SIG-M5 treated with dmso at 0.1 percent for 504 hours (cell line): ENCODE measurements around the gene B4GALNT3.
"Not testable (repeated sequence)": the region's sequence is repeated elsewhere in the genome, so short reads cannot be mapped to it uniquely, and the experiment has no call there.

Experiments used
- DNase-seq: peaks from one replicate; lab custom pipeline; 2025; ENCODE audit not compliant: unreplicated experiment; lab: John Stamatoyannopoulos, UW

B4GALNT3 gene

DNA sequence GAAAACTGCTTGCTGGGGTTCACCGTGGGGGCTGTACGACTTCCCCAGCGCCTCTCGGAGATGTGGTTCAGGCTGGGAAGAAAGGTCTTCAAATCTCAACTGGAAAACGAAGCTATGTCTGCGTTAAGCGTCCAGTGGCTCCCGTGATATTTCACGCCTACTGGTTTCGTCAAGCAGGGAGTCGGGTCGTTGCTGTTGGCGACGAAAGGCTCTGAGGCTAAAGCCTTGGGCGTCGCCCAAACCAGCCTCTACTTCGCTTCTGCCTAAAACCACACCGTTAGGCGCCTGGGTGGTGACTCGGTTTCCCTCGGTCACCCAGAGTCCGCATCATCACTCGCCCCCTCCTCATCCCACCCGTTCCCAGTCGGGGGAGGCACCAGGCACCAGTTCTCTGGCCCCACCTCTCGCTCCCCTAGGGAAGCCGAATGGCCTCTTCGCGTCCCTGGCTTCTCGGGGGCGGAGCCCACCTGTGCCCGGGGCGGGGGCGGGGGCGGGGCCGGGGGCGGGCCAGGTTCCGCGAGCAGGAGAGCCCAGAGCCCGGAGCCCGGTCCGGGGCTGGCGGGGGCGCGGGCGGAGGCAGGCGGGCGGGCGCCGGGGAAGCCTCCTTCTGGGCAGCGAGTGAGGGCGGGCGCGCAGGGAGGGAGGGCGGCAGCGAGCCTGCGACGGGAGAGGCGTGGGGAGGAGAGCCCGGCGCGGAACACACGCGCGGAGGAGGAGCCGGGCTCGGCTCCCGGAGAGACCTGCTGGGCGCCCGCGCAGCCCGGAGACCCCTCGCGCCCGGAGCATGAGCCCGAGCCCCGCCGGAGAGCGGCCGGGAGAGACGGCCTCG is at the start of gene B4GALNT3:
TSS of gene B4GALNT3 (plus strand) at position 510 of the 829 bp plus-strand sequence. CDS start 438 bp downstream, outside the sequence.
- DNase-seq: peak; percentile 32

DNA sequence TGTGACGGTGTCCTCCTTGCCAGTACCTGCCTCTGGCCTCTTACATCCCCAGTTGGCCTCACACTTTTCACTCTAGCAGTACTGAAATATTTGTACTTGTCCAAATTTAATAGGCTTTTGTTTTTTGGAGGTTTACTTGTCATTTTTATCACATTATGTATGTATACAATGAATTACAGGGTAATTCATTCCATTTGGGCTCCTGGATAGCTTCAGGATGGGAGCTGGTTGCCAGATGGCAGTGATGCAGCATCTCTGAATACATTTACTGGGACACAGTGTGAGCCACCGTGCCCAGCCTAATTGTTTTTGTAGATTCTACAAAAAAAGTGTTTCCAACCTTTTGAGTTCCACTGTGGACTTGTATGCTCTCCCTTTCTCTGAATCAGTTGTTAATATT is 44.9 kb upstream of the B4GALNT3 start:
- DNase-seq: no peak

DNA sequence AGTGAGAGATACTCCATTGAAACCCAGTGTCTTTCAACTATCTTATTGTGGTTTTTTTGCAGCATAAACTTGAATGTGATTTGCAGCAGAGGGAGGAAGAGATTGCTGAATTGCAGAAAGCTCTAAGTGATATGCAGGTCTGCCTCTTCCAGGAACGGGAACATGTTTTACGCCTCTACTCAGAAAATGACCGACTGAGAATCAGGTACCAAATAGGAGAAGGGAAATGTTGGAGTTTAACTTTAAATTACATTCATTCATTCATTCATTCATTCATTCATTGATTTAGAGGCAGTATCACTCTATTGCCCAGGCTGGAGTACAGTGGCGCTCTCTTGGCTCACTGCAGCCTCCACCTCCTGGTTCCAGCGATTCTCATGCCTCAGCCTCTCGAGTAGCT is 41.3 kb upstream of the B4GALNT3 start:
- no peak for DNase-seq

DNA sequence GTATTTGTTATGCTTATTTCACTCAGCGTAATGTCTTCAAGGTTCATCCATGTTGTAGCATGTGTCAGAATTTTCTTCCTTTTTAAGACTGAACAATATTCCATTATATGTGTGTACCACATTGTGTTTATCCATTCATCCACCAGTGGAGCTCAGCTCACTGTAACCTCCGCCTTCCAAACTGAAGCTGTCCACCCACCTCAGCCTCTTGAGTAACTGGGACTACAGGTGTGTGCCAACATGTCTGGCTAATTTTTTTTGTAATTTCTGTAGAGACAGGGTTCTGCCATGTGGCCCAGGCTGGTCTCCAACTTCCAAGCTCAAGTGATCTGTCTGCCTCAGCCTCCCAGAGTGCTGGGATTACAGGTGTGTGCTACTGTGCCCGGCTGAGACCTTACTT is 37.2 kb upstream of the B4GALNT3 start:
- DNase-seq: no peak

DNA sequence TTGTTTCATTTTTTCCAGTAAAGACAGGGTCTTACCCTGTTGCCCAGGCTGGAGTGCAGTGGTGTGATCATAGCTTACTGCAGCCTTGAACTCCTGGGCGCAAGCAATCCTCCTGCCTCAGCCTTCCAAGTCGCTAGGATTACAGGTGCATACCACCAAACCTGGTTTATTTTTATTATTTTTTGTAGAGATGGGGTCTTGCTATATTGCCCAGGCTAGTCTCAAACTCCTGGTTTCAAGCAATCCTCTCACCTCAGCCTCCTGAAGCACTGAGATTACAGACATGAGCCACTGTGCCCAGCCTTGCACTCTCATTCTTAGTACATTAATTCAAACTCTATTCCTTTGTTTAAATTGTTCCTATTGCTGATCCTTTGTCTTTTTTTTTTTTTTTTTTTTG is 24.0 kb upstream of the B4GALNT3 start:
- not testable (repeated sequence) for DNase-seq

DNA sequence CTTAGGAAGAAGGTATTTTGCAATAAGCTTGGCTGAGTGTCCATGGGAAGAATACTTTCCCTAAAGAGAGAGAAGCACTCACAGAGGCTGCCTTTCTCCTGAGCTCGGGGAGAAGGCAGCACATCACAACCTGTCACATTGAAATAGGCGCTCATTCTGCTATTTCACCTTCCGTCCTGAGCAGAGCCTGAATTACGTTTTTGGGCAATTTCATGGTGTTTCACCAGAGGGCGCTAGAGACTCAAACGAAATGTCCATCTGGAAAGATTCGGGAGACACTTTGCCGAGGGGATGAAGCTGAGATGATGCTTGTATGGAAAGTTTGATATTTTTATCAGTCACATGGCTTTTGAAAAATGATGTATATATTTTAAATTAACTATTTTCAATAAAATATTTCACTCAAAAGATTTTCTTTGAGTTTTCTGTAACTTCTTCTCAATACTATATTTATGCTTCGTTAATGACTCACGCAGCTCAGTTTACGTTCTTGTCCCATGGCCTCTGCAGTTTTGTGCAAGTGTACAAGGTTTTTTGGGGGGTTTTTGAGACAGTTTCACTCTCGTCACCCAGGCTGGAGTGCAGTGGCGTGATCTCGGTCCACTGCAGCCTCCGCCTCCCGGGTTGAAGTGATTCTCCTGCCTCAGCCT is 17.4 kb upstream of the B4GALNT3 start:
- peak; percentile 30 for DNase-seq

DNA sequence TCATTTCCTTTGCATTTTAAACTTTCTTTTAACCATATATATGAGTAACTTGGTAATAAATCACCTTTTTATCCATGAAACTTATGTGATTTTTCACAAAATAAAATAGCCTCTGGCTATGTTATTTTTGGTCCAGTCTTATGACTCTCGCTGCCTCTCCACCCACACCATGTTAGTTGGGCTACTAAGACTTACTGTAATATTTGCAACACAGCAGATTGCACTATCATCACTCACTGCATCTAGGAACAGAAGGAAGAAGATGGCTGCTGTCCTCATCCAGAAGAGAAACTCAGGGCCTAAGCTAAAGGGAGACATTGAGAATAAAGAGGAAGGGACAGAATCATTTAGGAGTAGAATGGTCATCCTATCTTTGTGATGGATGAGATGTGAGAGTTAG is 12.6 kb upstream of the B4GALNT3 start:
- DNase-seq: no peak

DNA sequence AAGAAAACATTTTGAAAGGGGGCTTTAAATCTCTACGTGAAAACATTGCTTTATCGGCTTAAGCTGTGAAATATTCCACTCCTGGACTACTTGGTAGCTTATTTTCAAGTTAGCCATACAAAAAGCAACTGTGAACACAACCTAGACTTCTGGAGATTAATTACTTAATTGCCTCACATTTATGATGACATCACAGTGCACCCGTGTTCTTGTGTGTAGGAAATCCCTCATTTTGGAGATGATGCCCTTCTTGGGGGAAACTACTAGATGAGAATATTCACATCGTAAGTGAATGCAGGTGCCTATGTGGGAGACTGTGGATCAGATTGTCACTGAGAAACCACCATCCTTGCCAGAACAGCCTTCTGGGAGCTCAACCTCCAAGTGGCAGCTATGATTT is 10.5 kb upstream of the B4GALNT3 start:
- DNase-seq: no peak

DNA sequence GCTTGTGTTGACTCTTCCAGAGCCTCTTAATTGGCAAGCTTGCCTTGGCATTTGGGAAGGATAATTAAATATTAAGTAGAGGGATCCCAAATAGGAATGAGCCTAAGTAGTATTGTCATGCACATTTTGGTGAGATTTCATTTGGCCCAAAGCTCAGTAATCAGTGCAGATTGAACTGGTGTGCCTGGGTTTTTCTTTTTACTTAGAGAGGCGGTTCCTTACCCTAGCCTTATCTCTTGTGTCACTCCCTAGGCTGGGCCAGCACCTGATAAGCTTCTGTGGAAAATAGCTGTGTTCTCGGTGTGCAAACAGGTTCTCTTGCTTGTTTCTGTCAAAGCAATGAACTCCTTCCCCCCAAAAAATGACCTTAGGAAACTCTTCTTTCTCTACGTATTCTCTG is 9.3 kb upstream of the B4GALNT3 start:
- no peak for DNase-seq

DNA sequence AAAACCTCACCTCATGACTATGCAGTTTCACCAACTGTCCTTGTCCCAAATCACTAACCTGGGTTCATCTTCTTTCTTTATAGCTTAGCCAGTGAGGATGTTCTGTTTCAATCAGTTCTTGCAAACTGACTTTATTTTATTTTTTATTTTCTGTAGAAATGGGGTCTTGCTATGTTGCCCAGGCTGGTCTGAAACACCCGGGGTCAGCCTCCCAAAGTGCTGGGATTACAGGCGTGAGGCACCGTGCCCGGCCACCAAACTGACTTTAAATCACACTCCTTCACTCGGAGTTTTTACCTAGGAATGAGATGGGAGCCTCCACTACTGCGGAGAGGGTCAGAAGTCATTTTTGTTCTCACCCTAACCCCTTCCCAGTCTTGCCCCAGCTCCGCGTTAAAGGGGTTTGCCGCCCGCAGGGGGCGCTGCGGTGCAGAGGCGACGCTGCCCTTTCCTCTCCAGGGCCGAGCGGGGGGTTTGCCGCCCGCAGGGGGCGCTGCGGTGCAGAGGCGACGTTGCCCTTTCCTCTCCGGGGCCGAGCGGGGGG is 7.0 kb upstream of the B4GALNT3 start:
- no peak for DNase-seq

DNA sequence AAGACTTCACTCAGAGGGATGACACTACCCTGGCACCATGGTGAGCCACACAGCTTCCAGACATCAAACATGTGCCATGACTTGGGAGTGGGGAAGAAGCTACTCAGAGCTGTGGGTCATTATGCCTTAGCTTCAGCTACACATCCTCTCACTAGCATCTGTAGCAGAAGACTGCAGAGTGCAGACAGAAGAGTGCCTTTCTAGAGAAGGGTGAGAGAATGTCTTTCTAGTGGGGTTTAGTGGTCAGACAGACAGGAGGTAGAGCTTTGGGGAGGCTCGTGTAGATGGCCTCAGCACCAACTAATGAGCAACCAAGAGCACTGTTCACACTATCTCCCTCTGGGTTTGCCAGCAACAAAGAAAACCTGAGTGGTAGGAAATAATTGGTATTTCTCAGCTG is 4.9 kb upstream of the B4GALNT3 start:
- no peak for DNase-seq

DNA sequence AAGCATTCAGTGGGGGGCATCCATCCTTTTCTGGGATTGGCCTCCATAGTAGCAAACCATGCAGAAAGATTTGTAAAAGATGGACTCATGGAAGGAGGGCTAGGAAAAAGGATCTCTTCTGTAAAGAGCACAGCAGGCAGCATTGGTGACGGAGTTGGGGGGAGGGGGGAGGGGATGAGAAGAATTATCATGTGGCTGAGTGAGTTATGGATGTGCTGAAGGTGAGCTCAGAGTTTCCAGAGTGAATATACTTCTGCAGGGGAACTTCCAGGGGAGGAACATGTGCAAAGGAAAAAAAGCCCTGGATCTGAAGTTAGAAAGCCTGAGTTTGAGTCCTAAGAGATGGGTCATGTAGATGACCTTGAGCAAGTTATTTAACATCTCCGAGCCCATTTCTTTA is 3.9 kb upstream of the B4GALNT3 start:
- DNase-seq: no peak

DNA sequence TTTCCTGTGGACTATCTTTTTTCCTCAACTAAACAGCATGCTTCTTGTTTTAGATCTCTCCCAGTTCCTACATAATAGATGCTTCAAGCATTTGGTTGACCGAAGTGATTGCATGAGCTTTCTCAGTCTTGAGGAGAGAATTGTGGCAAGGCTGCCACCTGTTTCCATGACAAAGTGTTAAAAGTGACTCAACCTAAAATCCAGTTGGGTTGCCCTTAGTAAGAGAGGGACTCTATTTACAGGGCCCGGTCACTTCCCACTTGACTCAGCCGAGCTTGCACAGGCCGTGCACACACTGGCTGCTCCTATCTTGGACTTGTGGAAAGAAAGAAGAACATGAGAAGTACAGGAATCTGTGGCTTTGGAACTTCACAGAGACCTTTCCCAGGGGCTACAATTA is 2.1 kb upstream of the B4GALNT3 start:
- DNase-seq: no peak

DNA sequence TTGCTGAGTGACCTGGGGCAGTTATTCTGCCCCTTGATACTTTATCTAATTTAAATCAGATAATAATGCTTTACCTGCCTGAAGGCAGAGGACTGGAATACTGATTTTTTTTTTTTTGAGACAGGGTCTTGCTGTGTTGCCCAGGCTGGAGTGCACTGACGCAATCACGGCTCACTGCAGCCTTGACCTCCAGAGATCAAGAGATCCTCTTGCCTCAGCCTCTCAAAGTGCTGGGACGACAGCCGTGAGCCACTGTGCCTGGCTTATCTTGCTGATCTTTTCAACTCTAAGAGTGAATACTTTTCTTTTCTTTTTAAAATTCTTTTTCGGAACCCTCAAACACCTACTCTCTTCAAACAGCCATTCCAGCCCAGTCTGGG is 699 bp upstream of the B4GALNT3 start:
- DNase-seq: no peak

DNA sequence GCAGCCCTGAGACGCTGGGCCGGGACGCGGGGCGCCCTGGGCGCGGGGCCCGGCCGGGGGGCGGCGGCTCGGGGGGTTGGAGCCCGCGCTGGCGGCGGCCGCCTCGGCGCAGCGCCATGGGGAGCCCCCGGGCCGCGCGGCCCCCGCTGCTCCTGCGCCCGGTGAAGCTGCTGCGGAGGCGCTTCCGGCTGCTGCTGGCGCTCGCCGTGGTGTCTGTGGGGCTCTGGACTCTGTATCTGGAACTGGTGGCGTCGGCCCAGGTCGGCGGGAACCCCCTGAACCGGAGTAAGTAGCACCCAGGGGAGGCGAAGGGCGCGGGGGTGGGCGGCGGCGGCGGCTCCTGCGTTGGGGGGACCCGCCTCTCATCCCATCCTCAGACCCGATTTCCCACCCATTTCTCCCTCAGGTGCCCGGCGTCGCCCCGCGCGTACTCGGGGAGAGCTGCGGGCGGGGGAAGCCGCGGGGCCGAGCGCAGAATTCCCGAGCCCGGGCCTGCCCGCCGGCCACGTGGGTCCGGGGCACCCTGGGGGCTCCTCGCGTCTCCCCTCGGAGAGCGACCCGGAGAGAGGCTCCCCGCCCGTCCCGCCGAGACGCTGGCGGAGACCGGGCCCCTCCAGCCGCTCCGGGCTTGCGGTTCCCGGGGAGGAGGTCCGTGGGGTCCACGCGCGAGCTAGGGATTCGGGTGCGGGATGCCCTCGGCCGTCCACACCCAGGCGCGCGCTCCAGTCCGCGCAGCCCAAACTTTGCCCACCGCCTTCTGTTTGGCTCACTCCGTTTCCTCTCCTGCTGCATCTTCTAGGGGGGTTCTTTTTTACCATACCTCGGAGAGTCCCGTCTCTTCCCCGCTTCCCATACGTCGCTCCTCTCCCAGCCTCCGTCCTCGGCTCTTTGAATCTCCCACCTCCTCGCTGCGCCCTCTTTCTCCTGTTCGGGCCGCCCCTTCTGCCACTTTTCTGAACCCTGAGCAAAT is 807 bp downstream of the B4GALNT3 start:
- DNase-seq: no peak

DNA sequence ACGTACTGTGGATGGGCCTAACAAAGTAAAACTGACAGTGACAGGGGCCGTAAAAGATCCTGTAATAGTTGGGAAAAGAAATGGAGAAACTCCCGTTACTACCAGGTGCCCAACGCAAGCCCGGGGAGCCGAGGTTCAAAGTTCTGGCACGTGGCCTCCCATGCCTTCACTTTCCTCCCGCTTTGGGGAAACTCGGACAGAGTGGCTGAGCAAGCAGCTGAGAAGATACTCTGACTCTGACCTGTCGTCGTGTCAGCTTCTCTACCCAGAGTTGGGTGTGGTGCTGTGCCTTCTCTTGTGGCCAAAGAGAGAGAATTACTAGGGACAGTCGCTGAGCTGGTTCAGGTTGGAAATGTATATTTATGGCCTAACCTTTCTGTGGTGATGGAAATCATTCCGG is 1.7 kb downstream of the B4GALNT3 start:
- no peak for DNase-seq

DNA sequence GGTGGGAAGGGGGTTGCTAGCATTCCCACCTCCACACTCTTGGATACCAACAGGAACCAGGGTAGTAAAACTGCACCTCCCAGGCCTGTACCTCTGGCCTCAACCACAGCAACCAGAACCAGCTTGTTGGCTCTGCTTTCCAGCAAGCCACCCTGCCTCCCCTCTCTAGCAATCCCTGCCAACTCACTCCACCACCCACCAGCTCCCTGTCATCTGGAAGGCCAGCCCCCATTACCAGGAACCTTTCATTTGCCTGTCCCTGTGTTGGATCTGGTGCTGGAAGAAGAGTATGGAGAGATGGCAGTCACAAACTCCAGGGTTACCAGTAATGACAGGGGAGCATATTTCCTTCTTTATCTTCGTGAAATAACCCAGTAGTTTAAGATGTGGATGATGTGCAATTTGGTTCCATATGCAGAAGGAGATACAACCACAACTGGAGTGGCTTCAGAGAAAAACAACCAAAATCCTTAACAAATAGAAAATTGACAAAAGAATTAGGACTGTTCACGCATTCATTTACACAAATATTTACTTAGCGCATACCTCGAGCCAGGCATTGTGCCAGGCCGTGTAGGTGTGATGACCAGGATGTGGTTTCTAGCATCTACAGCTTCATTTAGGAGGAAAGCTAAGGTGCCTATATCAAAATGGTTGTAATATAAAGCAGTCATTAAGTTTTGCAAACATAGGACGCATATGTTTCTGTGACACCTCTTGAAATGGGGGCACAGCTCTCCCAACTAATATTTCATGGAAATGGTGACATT is 3.4 kb downstream of the B4GALNT3 start:
- no peak for DNase-seq

DNA sequence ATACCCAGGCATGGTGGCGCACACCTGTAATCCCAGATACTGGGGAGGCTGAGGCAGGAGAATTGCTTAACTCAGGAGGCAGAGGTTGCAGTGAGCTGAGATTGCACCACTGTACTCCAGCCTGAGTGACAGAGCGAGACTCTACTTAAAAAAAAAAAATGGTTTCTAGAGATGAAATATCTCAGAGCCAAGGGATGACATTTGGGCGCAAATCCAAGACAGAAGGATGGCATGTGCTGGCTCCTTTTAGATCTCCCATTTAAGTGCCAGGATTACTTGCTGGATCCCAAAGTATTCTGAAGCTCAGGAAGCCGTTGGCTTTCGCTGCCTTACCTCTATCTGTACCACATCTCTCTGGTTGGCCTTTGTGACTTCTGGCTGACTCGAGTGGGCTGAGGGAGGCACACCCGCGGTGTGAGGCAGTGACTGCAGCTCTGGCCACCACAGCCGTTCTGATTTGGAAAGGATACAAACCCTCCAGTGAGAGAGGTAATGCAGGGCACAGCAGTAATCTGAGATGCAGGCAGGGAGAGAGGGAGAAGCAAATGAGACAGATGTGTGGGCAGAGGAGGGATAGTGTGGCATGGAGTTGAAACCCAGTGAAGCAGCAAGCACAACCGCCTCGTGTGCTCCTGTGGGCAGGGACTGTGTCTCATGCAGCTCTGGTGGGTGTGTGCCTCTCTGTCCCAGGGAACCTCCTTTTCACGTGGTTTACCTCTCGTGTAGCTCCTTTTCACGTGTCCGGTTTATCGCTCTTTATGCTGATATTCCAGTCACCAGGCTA is 4.9 kb downstream of the B4GALNT3 start:
- no peak for DNase-seq

DNA sequence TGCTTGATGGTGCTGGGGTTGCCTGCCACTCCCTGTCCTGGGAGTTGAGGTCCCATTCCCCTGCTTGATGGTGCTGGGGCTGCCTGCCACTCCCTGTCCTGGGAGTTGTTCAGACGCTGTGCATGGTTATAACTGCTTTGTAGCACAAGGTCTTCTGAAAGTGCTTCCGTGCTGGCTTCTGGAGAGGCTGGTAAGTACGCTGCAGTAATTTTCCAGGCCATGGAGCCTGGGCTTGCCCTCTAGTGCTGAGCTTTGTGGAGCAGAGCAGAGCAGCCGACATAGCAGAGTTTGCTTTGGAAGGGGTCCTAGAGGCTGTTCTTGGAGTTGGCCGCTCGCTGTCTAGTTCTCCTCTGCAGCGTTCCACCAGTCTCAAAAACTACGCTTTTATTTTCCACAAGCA is 6.3 kb downstream of the B4GALNT3 start:
- DNase-seq: no peak

DNA sequence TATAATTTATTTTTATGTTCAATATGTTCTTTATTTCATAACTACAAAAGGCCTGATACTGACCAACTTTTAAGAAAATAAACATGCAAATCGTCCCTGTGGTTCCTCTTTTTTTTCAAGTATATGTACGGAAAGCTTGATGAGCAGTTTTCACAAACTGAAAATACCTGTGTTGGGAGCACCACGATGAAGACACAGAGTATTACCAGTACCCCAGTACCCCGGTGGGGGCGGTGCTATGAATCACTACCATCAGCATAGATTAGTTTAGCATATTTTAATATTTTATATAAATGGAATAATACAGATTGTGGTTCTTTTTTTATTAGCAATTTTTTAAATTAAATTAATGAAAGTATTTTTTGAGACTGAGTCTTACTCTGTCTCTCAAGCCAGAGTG is 7.0 kb downstream of the B4GALNT3 start:
- no peak for DNase-seq
